ENCODE results near the gene IDI1.
"Not testable (repeated sequence)": the region's sequence is repeated elsewhere in the genome, so short reads cannot be mapped to it uniquely, and the experiment has no call there.

Gene IDI1

GRCh38 chr10:1048732-1049424 lies at the start of gene IDI1:
IDI1 (minus strand) TSS chr10:1049119; CDS start chr10:1049003, 116 bp downstream.
- DNase-seq = peak; percentile 98

GRCh38 chr10:1097436-1097835 lies 48.5 kb upstream of the IDI1 start:
- no peak for DNase-seq

- no peak for DNase-seq
These were observed 47.5 kb upstream of the IDI1 start for GRCh38 chr10:1096287-1096889.

- no peak for DNase-seq
These were observed 46.6 kb upstream of the IDI1 start for GRCh38 chr10:1095498-1095897.

GRCh38 chr10:1094112-1095057 lies 45.5 kb upstream of the IDI1 start:
- DNase-seq = no peak

- DNase-seq = no peak
These were observed 44.8 kb upstream of the IDI1 start for GRCh38 chr10:1093696-1094095.

- no peak for DNase-seq
These were observed 41.8 kb upstream of the IDI1 start for GRCh38 chr10:1090696-1091095.

GRCh38 chr10:1089017-1089689 lies 40.2 kb upstream of the IDI1 start:
- no peak for DNase-seq

- no peak for DNase-seq
These were observed 37.9 kb upstream of the IDI1 start for GRCh38 chr10:1086787-1087186.

GRCh38 chr10:1085258-1085657 lies 36.3 kb upstream of the IDI1 start:
- no peak for DNase-seq

- no peak for DNase-seq
These were observed 35.4 kb upstream of the IDI1 start for GRCh38 chr10:1084011-1084950.

- DNase-seq = no peak
These were observed 34.7 kb upstream of the IDI1 start for GRCh38 chr10:1083581-1083980.

- no peak for DNase-seq
These were observed 29.7 kb upstream of the IDI1 start for GRCh38 chr10:1078668-1079067.

GRCh38 chr10:1074748-1075308 lies 25.9 kb upstream of the IDI1 start:
- no peak for DNase-seq

- DNase-seq = no peak
These were observed 25.3 kb upstream of the IDI1 start for GRCh38 chr10:1074052-1074747.

- DNase-seq = no peak
These were observed 22.0 kb upstream of the IDI1 start for GRCh38 chr10:1070919-1071318.

- no peak for DNase-seq
These were observed 19.8 kb upstream of the IDI1 start for GRCh38 chr10:1068380-1069361.

GRCh38 chr10:1066734-1067133 lies 17.8 kb upstream of the IDI1 start:
- DNase-seq = not testable (repeated sequence)

GRCh38 chr10:1064964-1065247 lies 16.0 kb upstream of the IDI1 start:
- DNase-seq = no peak

Data from CD4-positive, alpha-beta T cell treated with Interleukin-12 subunit alpha and Interleukin-12 subunit beta, for 1 hour (primary cell).